HepG2 (cell line): ENCODE data around the gene FSIP1. TPM values are rescaled to one million over a fixed set of nuclear protein-coding genes. Genes with fewer than 3 reads are reported as not detected.

Source experiments
- BORCS8-MEF2B ChIP-seq: sonication (generic); formaldehyde crosslinking; IDR thresholded peaks from 2 replicates; pipeline ENCODE4 v1.8.0; 2022; ENCODE audit warnings: mild to moderate bottlenecking, missing genetic modification reagents
- CHCHD3 ChIP-seq: sonication (generic); formaldehyde crosslinking; IDR thresholded peaks from 2 replicates; pipeline ENCODE4 v1.8.0; 2022; ENCODE audit warnings: mild to moderate bottlenecking, missing genetic modification reagents, moderate library complexity
- FOSL1 ChIP-seq: sonication (generic); formaldehyde crosslinking; IDR thresholded peaks from 2 replicates; pipeline ENCODE4 v1.9.0; 2021; ENCODE audit warnings: missing genetic modification reagents, borderline replicate concordance
- GATA4 ChIP-seq: sonication (generic); IDR thresholded peaks from 2 replicates; pipeline ENCODE4 v1.6.1; 2016; ENCODE audit warnings: antibody characterized with exemption, low read depth, borderline replicate concordance
- HMGA1 ChIP-seq: sonication (generic); formaldehyde crosslinking; conservative IDR thresholded peaks from 2 replicates; pipeline ENCODE4 v1.4.0; 2020; ENCODE audit warnings: missing genetic modification reagents
- NAIF1 ChIP-seq: sonication (generic); formaldehyde crosslinking; IDR thresholded peaks from 2 replicates; pipeline ENCODE4 v1.5.0; 2020; ENCODE audit warnings: mild to moderate bottlenecking, missing genetic modification reagents, borderline replicate concordance
- ZBTB38 ChIP-seq: sonication (generic); formaldehyde crosslinking; IDR thresholded peaks from 2 replicates; pipeline ENCODE4 v1.5.1; 2020; ENCODE audit warnings: mild to moderate bottlenecking, missing genetic modification reagents
- ZNF274 ChIP-seq: sonication (generic); formaldehyde crosslinking; IDR thresholded peaks from 2 replicates; pipeline ENCODE4 v1.5.1; 2020; ENCODE audit warnings: mild to moderate bottlenecking, missing genetic modification reagents
- ZNF629 ChIP-seq: sonication (generic); formaldehyde crosslinking; conservative IDR thresholded peaks from 2 replicates; pipeline ENCODE4 v1.5.0; 2020; ENCODE audit warnings: missing genetic modification reagents
- polyA plus RNA-seq, 8 experiments: library from polyadenylated mRNA; depleted of rRNA in 3 of 8; stranded (reverse) in 7 of 8; unstranded in 1 of 8; fragments of >200 nt; fragmentation: Illumina TruSeq in 4 of 8; extraction: Trizol in 4 of 8; gene quantifications; 2 replicates each; pipeline versions ENCODE4 v1.2.1 to v1.2.3, GENCODE V29; 2011 to 2016; ENCODE audit warnings: low read depth in 4 of 8, missing spikeins in 1 of 8, mixed read lengths in 1 of 8; ENCODE audit not compliant: insufficient read depth in 1 of 8
- total RNA-seq, 5 experiments: library from RNA; depleted of rRNA; stranded (reverse); fragments of >200 nt; fragmentation: Illumina TruSeq; extraction: Trizol; gene quantifications; 2 replicates each; pipeline ENCODE4 v1.2.3, GENCODE V29; 2016; ENCODE audit warnings: low read depth in 1 of 5
- TF ChIP-seq, protein P1 (sequence below): sonication (generic); formaldehyde crosslinking; IDR thresholded peaks from one replicate; pipeline ENCODE4 v1.5.1; 2020; ENCODE audit warnings: mild to moderate bottlenecking, missing genetic modification reagents; ENCODE audit errors: not compliant biosample characterization
- TF ChIP-seq, protein P2 (sequence below): sonication (generic); formaldehyde crosslinking; IDR thresholded peaks from 2 replicates; pipeline ENCODE4 v1.5.0; 2020; ENCODE audit warnings: missing genetic modification reagents
- TF ChIP-seq, protein P3 (sequence below): sonication (generic); formaldehyde crosslinking; IDR thresholded peaks from 2 replicates; pipeline ENCODE4 v1.5.0; 2020; ENCODE audit warnings: missing genetic modification reagents
- TF ChIP-seq, protein P4 (sequence below): sonication (generic); formaldehyde crosslinking; IDR thresholded peaks from 2 replicates; pipeline ENCODE4 v1.4.0; 2020; ENCODE audit warnings: missing genetic modification reagents
- TF ChIP-seq, protein P5 (sequence below): sonication (generic); formaldehyde crosslinking; IDR thresholded peaks from 2 replicates; pipeline ENCODE4 v1.4.0; 2020; ENCODE audit warnings: missing genetic modification reagents

Gene FSIP1
- total and polyA plus RNA-seq, 2 of the 13 experiments (the other 11 are each of a cell fraction or from before 2014, with no cell fraction given), result 0.18 TPM; not detected in 1

DNA sequence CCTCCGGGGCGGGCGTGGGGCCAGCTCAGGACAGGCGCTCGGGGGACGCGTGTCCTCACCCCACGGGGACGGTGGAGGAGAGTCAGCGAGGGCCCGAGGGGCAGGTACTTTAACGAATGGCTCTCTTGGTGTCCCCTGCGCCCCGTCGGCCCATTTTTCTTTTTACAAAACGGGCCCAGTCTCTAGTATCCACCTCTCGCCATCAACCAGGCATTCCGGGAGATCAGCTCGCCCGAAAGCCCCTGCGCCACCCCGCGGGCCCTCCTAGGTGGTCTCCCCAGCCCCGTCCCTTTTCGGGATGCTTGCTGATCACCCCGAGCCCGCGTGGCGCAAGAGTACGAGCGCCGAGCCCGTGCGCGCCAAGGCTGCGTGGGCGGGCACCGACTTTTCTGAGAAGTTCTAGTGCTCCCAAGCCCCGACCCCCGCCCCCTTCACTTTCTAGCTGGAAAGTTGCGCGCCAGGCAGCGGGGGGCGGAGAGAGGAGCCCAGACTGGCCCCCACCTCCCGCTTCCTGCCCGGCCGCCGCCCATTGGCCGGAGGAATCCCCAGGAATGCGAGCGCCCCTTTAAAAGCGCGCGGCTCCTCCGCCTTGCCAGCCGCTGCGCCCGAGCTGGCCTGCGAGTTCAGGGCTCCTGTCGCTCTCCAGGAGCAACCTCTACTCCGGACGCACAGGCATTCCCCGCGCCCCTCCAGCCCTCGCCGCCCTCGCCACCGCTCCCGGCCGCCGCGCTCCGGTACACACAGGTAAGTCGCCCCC, 202.0 kb downstream of the FSIP1 start, which contains the start of gene THBS1 (continued):
- TF ChIP-seq, protein P1, sequence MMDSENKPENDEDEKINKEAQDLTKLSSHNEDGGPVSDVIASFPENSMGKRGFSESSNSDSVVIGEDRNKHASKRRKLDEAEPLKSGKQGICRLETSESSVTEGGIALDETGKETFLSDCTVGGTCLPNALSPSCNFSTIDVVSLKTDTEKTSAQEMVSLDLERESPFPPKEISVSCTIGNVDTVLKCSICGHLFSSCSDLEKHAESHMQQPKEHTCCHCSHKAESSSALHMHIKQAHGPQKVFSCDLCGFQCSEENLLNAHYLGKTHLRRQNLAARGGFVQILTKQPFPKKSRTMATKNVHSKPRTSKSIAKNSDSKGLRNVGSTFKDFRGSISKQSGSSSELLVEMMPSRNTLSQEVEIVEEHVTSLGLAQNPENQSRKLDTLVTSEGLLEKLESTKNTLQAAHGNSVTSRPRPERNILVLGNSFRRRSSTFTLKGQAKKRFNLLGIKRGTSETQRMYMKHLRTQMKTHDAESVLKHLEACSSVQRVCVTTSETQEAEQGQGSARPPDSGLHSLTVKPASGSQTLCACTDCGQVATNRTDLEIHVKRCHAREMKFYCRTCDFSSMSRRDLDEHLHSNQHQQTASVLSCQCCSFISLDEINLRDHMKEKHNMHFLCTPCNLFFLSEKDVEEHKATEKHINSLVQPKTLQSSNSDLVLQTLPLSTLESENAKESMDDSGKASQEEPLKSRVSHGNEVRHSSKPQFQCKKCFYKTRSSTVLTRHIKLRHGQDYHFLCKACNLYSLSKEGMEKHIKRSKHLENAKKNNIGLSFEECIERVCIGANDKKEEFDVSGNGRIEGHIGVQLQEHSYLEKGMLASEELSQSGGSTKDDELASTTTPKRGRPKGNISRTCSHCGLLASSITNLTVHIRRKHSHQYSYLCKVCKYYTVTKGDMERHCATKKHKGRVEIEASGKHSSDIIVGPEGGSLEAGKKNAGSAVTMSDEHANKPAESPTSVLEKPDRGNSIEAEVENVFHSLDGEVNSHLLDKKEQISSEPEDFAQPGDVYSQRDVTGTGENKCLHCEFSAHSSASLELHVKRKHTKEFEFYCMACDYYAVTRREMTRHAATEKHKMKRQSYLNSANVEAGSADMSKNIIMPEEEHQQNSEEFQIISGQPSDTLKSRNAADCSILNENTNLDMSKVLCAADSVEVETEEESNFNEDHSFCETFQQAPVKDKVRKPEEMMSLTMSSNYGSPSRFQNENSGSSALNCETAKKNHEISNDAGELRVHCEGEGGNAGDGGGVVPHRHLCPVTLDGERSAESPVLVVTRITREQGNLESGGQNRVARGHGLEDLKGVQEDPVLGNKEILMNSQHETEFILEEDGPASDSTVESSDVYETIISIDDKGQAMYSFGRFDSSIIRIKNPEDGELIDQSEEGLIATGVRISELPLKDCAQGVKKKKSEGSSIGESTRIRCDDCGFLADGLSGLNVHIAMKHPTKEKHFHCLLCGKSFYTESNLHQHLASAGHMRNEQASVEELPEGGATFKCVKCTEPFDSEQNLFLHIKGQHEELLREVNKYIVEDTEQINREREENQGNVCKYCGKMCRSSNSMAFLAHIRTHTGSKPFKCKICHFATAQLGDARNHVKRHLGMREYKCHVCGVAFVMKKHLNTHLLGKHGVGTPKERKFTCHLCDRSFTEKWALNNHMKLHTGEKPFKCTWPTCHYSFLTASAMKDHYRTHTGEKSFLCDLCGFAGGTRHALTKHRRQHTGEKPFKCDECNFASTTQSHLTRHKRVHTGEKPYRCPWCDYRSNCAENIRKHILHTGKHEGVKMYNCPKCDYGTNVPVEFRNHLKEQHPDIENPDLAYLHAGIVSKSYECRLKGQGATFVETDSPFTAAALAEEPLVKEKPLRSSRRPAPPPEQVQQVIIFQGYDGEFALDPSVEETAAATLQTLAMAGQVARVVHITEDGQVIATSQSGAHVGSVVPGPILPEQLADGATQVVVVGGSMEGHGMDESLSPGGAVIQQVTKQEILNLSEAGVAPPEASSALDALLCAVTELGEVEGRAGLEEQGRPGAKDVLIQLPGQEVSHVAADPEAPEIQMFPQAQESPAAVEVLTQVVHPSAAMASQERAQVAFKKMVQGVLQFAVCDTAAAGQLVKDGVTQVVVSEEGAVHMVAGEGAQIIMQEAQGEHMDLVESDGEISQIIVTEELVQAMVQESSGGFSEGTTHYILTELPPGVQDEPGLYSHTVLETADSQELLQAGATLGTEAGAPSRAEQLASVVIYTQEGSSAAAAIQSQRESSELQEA (CRISPR knock-in tag), result no peak
- no peak for TF ChIP-seq ZBTB38 (CRISPR knock-in tag)
- TF ChIP-seq, protein P2, sequence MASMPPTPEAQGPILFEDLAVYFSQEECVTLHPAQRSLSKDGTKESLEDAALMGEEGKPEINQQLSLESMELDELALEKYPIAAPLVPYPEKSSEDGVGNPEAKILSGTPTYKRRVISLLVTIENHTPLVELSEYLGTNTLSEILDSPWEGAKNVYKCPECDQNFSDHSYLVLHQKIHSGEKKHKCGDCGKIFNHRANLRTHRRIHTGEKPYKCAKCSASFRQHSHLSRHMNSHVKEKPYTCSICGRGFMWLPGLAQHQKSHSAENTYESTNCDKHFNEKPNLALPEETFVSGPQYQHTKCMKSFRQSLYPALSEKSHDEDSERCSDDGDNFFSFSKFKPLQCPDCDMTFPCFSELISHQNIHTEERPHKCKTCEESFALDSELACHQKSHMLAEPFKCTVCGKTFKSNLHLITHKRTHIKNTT (CRISPR knock-in tag), result no peak
- TF ChIP-seq, protein P3, sequence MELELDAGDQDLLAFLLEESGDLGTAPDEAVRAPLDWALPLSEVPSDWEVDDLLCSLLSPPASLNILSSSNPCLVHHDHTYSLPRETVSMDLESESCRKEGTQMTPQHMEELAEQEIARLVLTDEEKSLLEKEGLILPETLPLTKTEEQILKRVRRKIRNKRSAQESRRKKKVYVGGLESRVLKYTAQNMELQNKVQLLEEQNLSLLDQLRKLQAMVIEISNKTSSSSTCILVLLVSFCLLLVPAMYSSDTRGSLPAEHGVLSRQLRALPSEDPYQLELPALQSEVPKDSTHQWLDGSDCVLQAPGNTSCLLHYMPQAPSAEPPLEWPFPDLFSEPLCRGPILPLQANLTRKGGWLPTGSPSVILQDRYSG (CRISPR knock-in tag), result no peak
- no peak; the same call in 1 of the 2 replicates for TF ChIP-seq ZNF274
- TF ChIP-seq, protein P4, sequence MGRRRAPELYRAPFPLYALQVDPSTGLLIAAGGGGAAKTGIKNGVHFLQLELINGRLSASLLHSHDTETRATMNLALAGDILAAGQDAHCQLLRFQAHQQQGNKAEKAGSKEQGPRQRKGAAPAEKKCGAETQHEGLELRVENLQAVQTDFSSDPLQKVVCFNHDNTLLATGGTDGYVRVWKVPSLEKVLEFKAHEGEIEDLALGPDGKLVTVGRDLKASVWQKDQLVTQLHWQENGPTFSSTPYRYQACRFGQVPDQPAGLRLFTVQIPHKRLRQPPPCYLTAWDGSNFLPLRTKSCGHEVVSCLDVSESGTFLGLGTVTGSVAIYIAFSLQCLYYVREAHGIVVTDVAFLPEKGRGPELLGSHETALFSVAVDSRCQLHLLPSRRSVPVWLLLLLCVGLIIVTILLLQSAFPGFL (CRISPR knock-in tag), result no peak
- TF ChIP-seq NAIF1, result peak; percentile 76; the same call in 1 of the 2 replicates
- no peak for TF ChIP-seq HMGA1
- peak; percentile 15; the same call in 1 of the 2 replicates for TF ChIP-seq BORCS8-MEF2B (CRISPR knock-in tag)
- TF ChIP-seq GATA4, result peak; percentile 82
- TF ChIP-seq CHCHD3 (CRISPR knock-in tag), result no peak
- no peak for TF ChIP-seq ZNF629 (CRISPR knock-in tag)
- TF ChIP-seq, protein P5, sequence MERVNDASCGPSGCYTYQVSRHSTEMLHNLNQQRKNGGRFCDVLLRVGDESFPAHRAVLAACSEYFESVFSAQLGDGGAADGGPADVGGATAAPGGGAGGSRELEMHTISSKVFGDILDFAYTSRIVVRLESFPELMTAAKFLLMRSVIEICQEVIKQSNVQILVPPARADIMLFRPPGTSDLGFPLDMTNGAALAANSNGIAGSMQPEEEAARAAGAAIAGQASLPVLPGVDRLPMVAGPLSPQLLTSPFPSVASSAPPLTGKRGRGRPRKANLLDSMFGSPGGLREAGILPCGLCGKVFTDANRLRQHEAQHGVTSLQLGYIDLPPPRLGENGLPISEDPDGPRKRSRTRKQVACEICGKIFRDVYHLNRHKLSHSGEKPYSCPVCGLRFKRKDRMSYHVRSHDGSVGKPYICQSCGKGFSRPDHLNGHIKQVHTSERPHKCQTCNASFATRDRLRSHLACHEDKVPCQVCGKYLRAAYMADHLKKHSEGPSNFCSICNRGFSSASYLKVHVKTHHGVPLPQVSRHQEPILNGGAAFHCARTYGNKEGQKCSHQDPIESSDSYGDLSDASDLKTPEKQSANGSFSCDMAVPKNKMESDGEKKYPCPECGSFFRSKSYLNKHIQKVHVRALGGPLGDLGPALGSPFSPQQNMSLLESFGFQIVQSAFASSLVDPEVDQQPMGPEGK, result peak; percentile 96
- TF ChIP-seq FOSL1 (CRISPR knock-in tag), result no peak
